Astrocyte (in vitro differentiated cells and primary cell): Measurements from ENCODE around the gene IGFN1.

Source experiments
- EZH2 ChIP-seq: IDR thresholded peaks from 2 replicates; pipeline ENCODE4 v1.6.1; 2012; ENCODE audit warnings: mild to moderate bottlenecking, low read length, inconsistent platforms; ENCODE audit not compliant: insufficient read depth
- TF ChIP-seq, protein P1 (sequence below): IDR thresholded peaks from 2 replicates; pipeline ENCODE4 v1.5.1; 2011; ENCODE audit warnings: low read depth, mild to moderate bottlenecking, inconsistent platforms, low read length, moderate library complexity; ENCODE audit not compliant: insufficient read depth

- TF ChIP-seq, protein P1, sequence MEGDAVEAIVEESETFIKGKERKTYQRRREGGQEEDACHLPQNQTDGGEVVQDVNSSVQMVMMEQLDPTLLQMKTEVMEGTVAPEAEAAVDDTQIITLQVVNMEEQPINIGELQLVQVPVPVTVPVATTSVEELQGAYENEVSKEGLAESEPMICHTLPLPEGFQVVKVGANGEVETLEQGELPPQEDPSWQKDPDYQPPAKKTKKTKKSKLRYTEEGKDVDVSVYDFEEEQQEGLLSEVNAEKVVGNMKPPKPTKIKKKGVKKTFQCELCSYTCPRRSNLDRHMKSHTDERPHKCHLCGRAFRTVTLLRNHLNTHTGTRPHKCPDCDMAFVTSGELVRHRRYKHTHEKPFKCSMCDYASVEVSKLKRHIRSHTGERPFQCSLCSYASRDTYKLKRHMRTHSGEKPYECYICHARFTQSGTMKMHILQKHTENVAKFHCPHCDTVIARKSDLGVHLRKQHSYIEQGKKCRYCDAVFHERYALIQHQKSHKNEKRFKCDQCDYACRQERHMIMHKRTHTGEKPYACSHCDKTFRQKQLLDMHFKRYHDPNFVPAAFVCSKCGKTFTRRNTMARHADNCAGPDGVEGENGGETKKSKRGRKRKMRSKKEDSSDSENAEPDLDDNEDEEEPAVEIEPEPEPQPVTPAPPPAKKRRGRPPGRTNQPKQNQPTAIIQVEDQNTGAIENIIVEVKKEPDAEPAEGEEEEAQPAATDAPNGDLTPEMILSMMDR, result no peak
- TF ChIP-seq EZH2, result no peak
Measured at GRCh38 chr1:201248721-201249559, 58.3 kb downstream of the IGFN1 start.
